Kidney capillary endothelial cell (primary cell): Measurements from ENCODE around the gene PPFIA2.

Source experiments
- DNase-seq: peaks from one replicate; pipeline ENCODE4 v3.0.0-alpha.2; 2018; ENCODE audit warnings: low spot score

Gene PPFIA2

GRCh38 chr12:81261508-81262207 lies 497.5 kb downstream of the PPFIA2 start:
- no peak for DNase-seq

GRCh38 chr12:81259360-81259759 lies 499.8 kb downstream of the PPFIA2 start:
- DNase-seq: no peak

GRCh38 chr12:81257947-81258551 lies 501.1 kb downstream of the PPFIA2 start:
- peak; percentile 52 for DNase-seq

GRCh38 chr12:81255947-81256346 lies 503.2 kb downstream of the PPFIA2 start:
- no peak for DNase-seq

- DNase-seq: no peak
Observed at GRCh38 chr12:81255456-81255855, 503.7 kb downstream of the PPFIA2 start.

GRCh38 chr12:81253360-81253759 lies 505.8 kb downstream of the PPFIA2 start:
- DNase-seq: no peak

GRCh38 chr12:81252228-81252627 lies 506.9 kb downstream of the PPFIA2 start:
- DNase-seq: no peak

- DNase-seq: no peak
Observed at GRCh38 chr12:81249976-81250375, 509.2 kb downstream of the PPFIA2 start.

GRCh38 chr12:81245907-81246570 lies 513.1 kb downstream of the PPFIA2 start:
- DNase-seq: no peak

GRCh38 chr12:81245458-81245857 lies 513.7 kb downstream of the PPFIA2 start:
- no peak for DNase-seq

- DNase-seq: no peak
Observed at GRCh38 chr12:81231574-81232368, 527.4 kb downstream of the PPFIA2 start.

GRCh38 chr12:81229759-81230158 lies 529.4 kb downstream of the PPFIA2 start:
- no peak for DNase-seq

- DNase-seq: peak; percentile 4
Observed at GRCh38 chr12:81224626-81225025, 534.5 kb downstream of the PPFIA2 start.

GRCh38 chr12:81222846-81223592 lies 536.1 kb downstream of the PPFIA2 start:
- no peak for DNase-seq

GRCh38 chr12:81221681-81222080 lies 537.5 kb downstream of the PPFIA2 start:
- no peak for DNase-seq

- no peak for DNase-seq
Observed at GRCh38 chr12:81216739-81217138, 542.4 kb downstream of the PPFIA2 start.

- no peak for DNase-seq
Observed at GRCh38 chr12:81212996-81213696, 546.0 kb downstream of the PPFIA2 start.

GRCh38 chr12:81211306-81211705 lies 547.8 kb downstream of the PPFIA2 start:
- DNase-seq: no peak

- peak; percentile 65 for DNase-seq
Observed at GRCh38 chr12:81209772-81210225, 549.4 kb downstream of the PPFIA2 start.

GRCh38 chr12:81209012-81209411 lies 550.1 kb downstream of the PPFIA2 start:
- DNase-seq: peak; percentile 1
